Bronchial epithelial cell (primary cell): Measurements from ENCODE around the gene ALPK3. TPM values are rescaled to one million over a fixed set of nuclear protein-coding genes. Genes with fewer than 3 reads are reported as not detected.

ENCODE experiments used
- DNase-seq: peaks from one replicate; pipeline ENCODE4 v3.0.0-alpha.2; 2010; ENCODE audit warnings: low read depth
- FAIRE-seq: peaks from 2 replicates; lab custom pipeline; 2011; peaks lifted over from hg19 to GRCh38; lab: Jason Lieb, UNC
- H3K27me3 ChIP-seq: 2 replicates; pipeline ENCODE4 v1.5.1; 2011; ENCODE audit warnings: low read length; ENCODE audit not compliant: control insufficient read depth, insufficient read depth
- H3K36me3 ChIP-seq: 2 replicates; pipeline ENCODE4 v1.5.1; 2011; ENCODE audit warnings: low read length; ENCODE audit not compliant: control insufficient read depth, insufficient read depth
- H3K4me3 ChIP-seq: 2 replicates; pipeline ENCODE4 v1.5.1; 2011; ENCODE audit warnings: mild to moderate bottlenecking, low read depth, low read length, control low read depth
- total RNA-seq: library from RNA; depleted of rRNA; stranded (reverse); fragments of >200 nt; gene quantifications from 2 replicates; pipeline ENCODE4 v1.2.1, GENCODE V29; 2014
- TF ChIP-seq, protein P1 (sequence below): IDR thresholded peaks from 2 replicates; pipeline ENCODE4 v1.5.1; 2011; ENCODE audit warnings: mild to moderate bottlenecking, moderate library complexity, low read length, control low read depth, inconsistent platforms; ENCODE audit not compliant: insufficient read depth, severe bottlenecking

Gene ALPK3
- total RNA-seq, 1 donor from 2014 or later, result 0.26 TPM

GRCh38 chr15:84914351-84914750, 97.2 kb downstream of the ALPK3 start:
- TF ChIP-seq, protein P1, sequence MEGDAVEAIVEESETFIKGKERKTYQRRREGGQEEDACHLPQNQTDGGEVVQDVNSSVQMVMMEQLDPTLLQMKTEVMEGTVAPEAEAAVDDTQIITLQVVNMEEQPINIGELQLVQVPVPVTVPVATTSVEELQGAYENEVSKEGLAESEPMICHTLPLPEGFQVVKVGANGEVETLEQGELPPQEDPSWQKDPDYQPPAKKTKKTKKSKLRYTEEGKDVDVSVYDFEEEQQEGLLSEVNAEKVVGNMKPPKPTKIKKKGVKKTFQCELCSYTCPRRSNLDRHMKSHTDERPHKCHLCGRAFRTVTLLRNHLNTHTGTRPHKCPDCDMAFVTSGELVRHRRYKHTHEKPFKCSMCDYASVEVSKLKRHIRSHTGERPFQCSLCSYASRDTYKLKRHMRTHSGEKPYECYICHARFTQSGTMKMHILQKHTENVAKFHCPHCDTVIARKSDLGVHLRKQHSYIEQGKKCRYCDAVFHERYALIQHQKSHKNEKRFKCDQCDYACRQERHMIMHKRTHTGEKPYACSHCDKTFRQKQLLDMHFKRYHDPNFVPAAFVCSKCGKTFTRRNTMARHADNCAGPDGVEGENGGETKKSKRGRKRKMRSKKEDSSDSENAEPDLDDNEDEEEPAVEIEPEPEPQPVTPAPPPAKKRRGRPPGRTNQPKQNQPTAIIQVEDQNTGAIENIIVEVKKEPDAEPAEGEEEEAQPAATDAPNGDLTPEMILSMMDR, result no peak
- no peaks in the 10 kb centered on the region for H3K36me3 ChIP-seq
- FAIRE-seq (no peak), DNase-seq (no peak)
- H3K27me3 ChIP-seq, result no peaks in the 10 kb centered on the region
- no peak overlapping the region for H3K4me3 ChIP-seq

DNA sequence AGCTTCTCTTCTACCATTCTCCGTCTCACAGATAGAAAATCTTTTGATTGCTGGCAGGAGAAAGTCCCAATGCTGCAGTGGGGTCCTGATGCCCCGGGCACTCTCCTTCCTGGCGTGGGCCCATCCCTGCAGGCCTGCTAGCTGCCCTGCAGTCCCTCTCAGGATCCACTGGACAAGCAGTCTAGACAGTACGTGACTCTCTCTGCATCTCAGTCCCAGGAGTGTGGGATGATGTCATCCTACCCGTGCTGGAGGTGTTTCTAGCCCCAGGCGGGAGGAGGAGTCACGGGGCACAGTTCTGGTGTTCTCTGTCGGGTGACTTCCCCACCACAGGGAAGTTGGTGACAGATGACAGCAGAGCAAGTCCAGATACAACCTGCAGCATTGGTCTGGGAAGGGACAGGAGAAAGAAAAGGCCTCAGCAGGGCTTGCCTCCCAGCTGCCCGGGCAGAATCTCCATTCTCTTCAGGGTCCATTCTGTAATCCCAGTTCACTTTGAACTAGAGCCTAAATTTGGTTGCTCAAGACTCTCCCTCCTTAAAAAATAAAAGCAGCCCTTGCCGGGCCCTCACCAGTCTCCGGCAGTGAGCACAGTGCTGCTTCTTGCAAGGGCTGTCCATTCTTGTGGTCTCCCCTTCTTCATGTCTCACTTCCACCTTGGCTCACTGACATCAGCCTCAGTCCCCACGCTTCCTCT, 97.9 kb downstream of the ALPK3 start:
- no peaks in the 10 kb centered on the region for H3K27me3 ChIP-seq
- TF ChIP-seq, protein P1, result no peak
- DNase-seq, result peak; percentile 95
- peak; percentile 36 for FAIRE-seq
- H3K4me3 ChIP-seq, result no peak overlapping the region
- H3K36me3 ChIP-seq, result no peaks in the 10 kb centered on the region

- DNase-seq (no peak), FAIRE-seq (no peak)
- H3K36me3 ChIP-seq, result no peaks in the 10 kb centered on the region
- H3K27me3 ChIP-seq, result no peaks in the 10 kb centered on the region
- TF ChIP-seq, protein P1, result no peak
- no peak overlapping the region for H3K4me3 ChIP-seq
Observed at GRCh38 chr15:84915606-84915958, 98.4 kb downstream of the ALPK3 start.

GRCh38 chr15:84917452-84917851, 100.3 kb downstream of the ALPK3 start:
- TF ChIP-seq, protein P1, result no peak
- DNase-seq (no peak), FAIRE-seq (no peak)
- H3K27me3 ChIP-seq, result no peaks in the 10 kb centered on the region
- no peaks in the 10 kb centered on the region for H3K36me3 ChIP-seq
- no peak overlapping the region for H3K4me3 ChIP-seq

DNA sequence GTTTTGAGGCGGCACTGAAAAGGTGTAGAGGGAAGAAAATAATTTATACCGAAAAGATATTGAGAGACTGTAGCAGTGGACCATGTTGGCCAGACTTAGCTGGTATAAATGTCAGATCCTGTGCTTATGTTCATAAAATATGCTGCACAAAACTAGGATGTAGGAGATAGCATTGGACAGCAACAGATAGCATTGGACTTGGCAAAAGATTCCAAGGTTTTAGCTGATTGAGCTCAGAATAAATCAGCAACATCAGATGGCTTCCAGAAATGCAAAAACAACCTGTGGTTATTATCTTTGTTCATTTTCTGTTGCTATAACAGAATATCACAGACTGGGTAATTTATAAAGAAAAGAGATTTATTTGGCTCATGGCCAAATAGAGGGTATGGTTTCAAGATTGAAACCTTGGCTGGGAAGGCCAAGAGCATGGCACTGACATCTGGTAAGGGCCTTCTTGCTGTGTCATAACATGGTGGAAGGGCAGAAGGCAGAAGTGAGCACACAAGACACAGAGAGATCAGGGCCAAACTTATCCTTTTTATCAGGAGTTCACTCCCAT, 102.0 kb downstream of the ALPK3 start:
- no peak for DNase-seq
- TF ChIP-seq, protein P1, result no peak
- Histone ChIP-seq H3K4me3 (no peak overlapping the region), H3K36me3 (no peaks in the 10 kb centered on the region), H3K27me3 (no peaks in the 10 kb centered on the region)
- FAIRE-seq, result no peak
